ENCODE results near the gene CDCA8. TPM values are rescaled to one million over a fixed set of nuclear protein-coding genes. Genes with fewer than 3 reads are reported as not detected.

Gene CDCA8
- total and polyA plus RNA-seq, 4 donors, result 0.80 to 2.2 (median 1.6) TPM

DNA sequence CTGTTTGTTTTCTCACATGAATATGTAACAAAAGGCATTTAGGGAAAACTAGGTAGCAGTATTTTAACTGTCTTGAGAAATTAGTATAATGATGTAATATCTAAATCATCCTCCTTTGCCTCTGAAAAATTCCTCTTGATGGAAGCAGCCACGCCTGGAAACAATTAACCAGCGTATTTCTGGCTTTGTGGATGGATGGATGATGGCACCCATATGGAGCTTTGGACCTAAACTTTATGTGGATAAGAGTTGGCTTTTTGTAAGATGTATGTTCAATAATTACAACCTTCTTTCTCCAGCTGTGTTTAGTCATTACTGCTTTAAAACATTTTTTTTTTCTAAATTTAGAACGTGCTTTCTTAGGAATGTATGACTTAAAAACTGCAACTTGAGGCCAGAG lies 12.7 kb downstream of the CDCA8 start:
- TF ChIP-seq, protein P1, sequence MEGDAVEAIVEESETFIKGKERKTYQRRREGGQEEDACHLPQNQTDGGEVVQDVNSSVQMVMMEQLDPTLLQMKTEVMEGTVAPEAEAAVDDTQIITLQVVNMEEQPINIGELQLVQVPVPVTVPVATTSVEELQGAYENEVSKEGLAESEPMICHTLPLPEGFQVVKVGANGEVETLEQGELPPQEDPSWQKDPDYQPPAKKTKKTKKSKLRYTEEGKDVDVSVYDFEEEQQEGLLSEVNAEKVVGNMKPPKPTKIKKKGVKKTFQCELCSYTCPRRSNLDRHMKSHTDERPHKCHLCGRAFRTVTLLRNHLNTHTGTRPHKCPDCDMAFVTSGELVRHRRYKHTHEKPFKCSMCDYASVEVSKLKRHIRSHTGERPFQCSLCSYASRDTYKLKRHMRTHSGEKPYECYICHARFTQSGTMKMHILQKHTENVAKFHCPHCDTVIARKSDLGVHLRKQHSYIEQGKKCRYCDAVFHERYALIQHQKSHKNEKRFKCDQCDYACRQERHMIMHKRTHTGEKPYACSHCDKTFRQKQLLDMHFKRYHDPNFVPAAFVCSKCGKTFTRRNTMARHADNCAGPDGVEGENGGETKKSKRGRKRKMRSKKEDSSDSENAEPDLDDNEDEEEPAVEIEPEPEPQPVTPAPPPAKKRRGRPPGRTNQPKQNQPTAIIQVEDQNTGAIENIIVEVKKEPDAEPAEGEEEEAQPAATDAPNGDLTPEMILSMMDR (IDR thresholded peaks at IDR 0.05; ENCODE audit: control extremely low read depth, extremely low read depth), result no peak
- H3K36me3 ChIP-seq (ENCODE audit: control insufficient read depth in 4 of 4, insufficient read depth in 4 of 4, low read length in 4 of 4), result peaks cover 0 to 17% (median 8%) of the 10 kb centered on the region in 4 donors

DNA sequence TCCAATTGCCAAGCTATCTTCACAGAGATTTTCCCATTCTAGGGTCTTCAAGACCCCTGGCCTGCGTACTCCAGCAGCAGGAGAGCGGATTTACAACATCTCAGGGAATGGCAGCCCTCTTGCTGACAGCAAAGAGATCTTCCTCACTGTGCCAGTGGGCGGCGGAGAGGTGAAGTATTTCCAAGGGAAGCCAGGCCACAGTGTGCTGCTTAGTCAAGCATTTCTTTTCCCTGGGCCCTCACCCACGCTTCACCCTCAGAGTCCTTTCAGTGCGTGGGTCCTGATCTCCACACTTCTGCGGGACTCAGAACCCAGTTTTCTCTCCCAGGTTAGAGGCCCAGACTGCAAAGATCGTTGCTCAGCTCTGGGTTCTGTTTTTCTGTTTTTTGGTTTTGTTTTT lies 13.1 kb downstream of the CDCA8 start:
- no peaks in the 10 kb centered on the region for H3K9me3 ChIP-seq (ENCODE audit: control insufficient read depth in 4 of 4, insufficient read depth in 3 of 4, low read length in 3 of 4)
- DNase-seq (no peak), ATAC-seq (ENCODE audit: insufficient read depth, low FRiP score) (no peak)
- no peak overlapping the region for H3K27ac ChIP-seq (ENCODE audit: low read depth in 1 of 2, low read length in 1 of 2)
- no peak overlapping the region for H3K9ac ChIP-seq (ENCODE audit: insufficient read depth in 1 of 2, low read length in 2 of 2)
- no peak overlapping the region for H3K4me3 ChIP-seq
- WGBS, 2 donors, result 84 to 92% methylated on average over 8 of the region's 8 CpGs
- TF ChIP-seq, protein P1 (IDR thresholded peaks at IDR 0.05; ENCODE audit: control extremely low read depth, extremely low read depth), result no peak
- no peaks in the 10 kb centered on the region for H3K27me3 ChIP-seq (ENCODE audit: control insufficient read depth in 3 of 3, insufficient read depth in 3 of 3, low read length in 2 of 3)
- no peaks in the 10 kb centered on the region for H3K4me1 ChIP-seq (ENCODE audit: control insufficient read depth in 5 of 5, insufficient read depth in 5 of 5, low read length in 5 of 5)
- H3K36me3 ChIP-seq (ENCODE audit: control insufficient read depth in 4 of 4, insufficient read depth in 4 of 4, low read length in 4 of 4), result peaks cover 0 to 16% (median 8%) of the 10 kb centered on the region in 4 donors

More for the DNA sequence above, 12.7 kb downstream of the CDCA8 start:
- WGBS, 2 donors, result 84 to 88% methylated on average over 3 of the region's 3 CpGs
- H3K9me3 ChIP-seq (ENCODE audit: control insufficient read depth in 4 of 4, insufficient read depth in 3 of 4, low read length in 3 of 4), result no peaks in the 10 kb centered on the region
- no peaks in the 10 kb centered on the region for H3K27me3 ChIP-seq (ENCODE audit: control insufficient read depth in 3 of 3, insufficient read depth in 3 of 3, low read length in 2 of 3)
- no peak overlapping the region for H3K9ac ChIP-seq (ENCODE audit: insufficient read depth in 1 of 2, low read length in 2 of 2)
- ATAC-seq (ENCODE audit: insufficient read depth, low FRiP score) (no peak), DNase-seq (peak in 1 of 3 donors; percentile 10)
- H3K4me1 ChIP-seq (ENCODE audit: control insufficient read depth in 5 of 5, insufficient read depth in 5 of 5, low read length in 5 of 5), result no peaks in the 10 kb centered on the region
- H3K4me3 ChIP-seq, result no peak overlapping the region
- H3K27ac ChIP-seq (ENCODE audit: low read depth in 1 of 2, low read length in 1 of 2), result no peak overlapping the region

DNA sequence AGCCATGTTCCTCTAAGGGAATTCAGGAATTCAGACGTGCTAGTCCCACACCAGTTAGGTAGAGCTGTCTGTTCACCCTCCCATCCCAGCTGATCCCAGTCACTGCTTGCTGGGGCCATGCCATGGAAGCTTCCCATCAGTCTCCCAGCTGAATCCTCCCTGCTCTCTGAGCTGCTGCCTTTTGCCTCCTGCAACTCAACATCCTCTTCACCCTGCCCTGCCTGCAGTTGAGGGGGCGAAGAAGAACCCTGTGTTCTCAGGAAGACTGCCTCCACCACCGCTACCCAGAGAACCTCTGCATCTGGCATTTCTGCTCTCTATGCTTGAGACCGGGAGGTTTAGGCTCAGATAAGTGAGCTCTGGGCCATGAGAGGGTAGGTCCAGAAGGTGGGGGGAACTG lies 16.2 kb downstream of the CDCA8 start:
- Histone ChIP-seq H3K9me3 (ENCODE audit: control insufficient read depth in 4 of 4, insufficient read depth in 3 of 4, low read length in 3 of 4) (no peaks in the 10 kb centered on the region), H3K9ac (ENCODE audit: insufficient read depth in 1 of 2, low read length in 2 of 2) (no peak overlapping the region), H3K4me3 (no peak overlapping the region), H3K27ac (ENCODE audit: low read depth in 1 of 2, low read length in 1 of 2) (no peak overlapping the region), H3K36me3 (ENCODE audit: control insufficient read depth in 4 of 4, insufficient read depth in 4 of 4, low read length in 4 of 4) (peaks cover 0 to 16% (median 5%) of the 10 kb centered on the region in 4 donors), H3K27me3 (ENCODE audit: control insufficient read depth in 3 of 3, insufficient read depth in 3 of 3, low read length in 2 of 3) (no peaks in the 10 kb centered on the region), H3K4me1 (ENCODE audit: control insufficient read depth in 5 of 5, insufficient read depth in 5 of 5, low read length in 5 of 5) (no peaks in the 10 kb centered on the region)
- TF ChIP-seq, protein P1 (IDR thresholded peaks at IDR 0.05; ENCODE audit: control extremely low read depth, extremely low read depth), result no peak
- DNase-seq (no peak), ATAC-seq (ENCODE audit: insufficient read depth, low FRiP score) (no peak)
- 91 to 100% methylated on average over 4 of the region's 4 CpGs for WGBS, 2 donors

DNA sequence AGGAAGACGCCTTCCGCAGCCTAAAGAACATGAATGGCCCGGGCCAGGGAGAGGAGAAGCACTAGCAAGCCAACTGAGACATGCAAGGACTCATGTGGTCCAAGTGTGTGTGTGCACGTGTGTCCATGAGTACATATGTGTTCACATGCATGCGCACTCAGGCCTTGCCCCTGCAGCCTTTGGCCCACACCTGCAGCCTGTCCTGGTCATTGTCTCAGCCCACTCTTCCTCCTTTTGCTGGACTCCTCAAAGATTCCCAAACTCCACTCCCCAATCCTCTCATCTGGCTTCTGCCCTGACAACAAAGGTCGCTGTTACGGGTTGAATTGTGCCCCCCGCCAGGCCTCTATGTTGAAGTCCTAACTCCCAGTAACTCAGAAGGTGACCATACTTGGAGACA lies 21.9 kb downstream of the CDCA8 start:
- no peaks in the 10 kb centered on the region for H3K4me1 ChIP-seq (ENCODE audit: control insufficient read depth in 5 of 5, insufficient read depth in 5 of 5, low read length in 5 of 5)
- H3K36me3 ChIP-seq (ENCODE audit: control insufficient read depth in 4 of 4, insufficient read depth in 4 of 4, low read length in 4 of 4), result peaks cover 0 to 2% (median under 1%) of the 10 kb centered on the region in 4 donors
- H3K27me3 ChIP-seq (ENCODE audit: control insufficient read depth in 3 of 3, insufficient read depth in 3 of 3, low read length in 2 of 3), result no peaks in the 10 kb centered on the region
- WGBS, 2 donors, result 87 to 90% methylated on average over 7 to 8 of the region's 8 CpGs
- no peaks in the 10 kb centered on the region for H3K9me3 ChIP-seq (ENCODE audit: control insufficient read depth in 4 of 4, insufficient read depth in 3 of 4, low read length in 3 of 4)
- DNase-seq (no peak), ATAC-seq (ENCODE audit: insufficient read depth, low FRiP score) (no peak)
- no peak overlapping the region for H3K4me3 ChIP-seq
- TF ChIP-seq, protein P1 (IDR thresholded peaks at IDR 0.05; ENCODE audit: control extremely low read depth, extremely low read depth), result no peak
- H3K27ac ChIP-seq (ENCODE audit: low read depth in 1 of 2, low read length in 1 of 2), result no peak overlapping the region
- no peak overlapping the region for H3K9ac ChIP-seq (ENCODE audit: insufficient read depth in 1 of 2, low read length in 2 of 2)
